Epithelial cell of proximal tubule (primary cell): ENCODE measurements around the gene FRMPD4. TPM values are rescaled to one million over a fixed set of nuclear protein-coding genes. Genes with fewer than 3 reads are reported as not detected.

Experiments used
- DNase-seq: peaks from one replicate; pipeline ENCODE4 v3.0.0-alpha.2; 2011; ENCODE audit warnings: low read depth
- H3K4me3 ChIP-seq: 2 replicates; pipeline ENCODE4 v1.5.1; 2011; ENCODE audit warnings: low read depth, mild to moderate bottlenecking, low read length
- CTCF ChIP-seq: conservative IDR thresholded peaks from 2 replicates; pipeline ENCODE4 v1.5.1; 2012; ENCODE audit warnings: low read depth, mild to moderate bottlenecking, low read length
- total RNA-seq: library from RNA; depleted of rRNA; stranded (reverse); fragments of >200 nt; gene quantifications from 2 replicates; pipeline ENCODE4 v1.2.3, GENCODE V29; 2015

Gene FRMPD4
- total RNA-seq, 1 donor from 2014 or later, result 0.06 TPM

DNA sequence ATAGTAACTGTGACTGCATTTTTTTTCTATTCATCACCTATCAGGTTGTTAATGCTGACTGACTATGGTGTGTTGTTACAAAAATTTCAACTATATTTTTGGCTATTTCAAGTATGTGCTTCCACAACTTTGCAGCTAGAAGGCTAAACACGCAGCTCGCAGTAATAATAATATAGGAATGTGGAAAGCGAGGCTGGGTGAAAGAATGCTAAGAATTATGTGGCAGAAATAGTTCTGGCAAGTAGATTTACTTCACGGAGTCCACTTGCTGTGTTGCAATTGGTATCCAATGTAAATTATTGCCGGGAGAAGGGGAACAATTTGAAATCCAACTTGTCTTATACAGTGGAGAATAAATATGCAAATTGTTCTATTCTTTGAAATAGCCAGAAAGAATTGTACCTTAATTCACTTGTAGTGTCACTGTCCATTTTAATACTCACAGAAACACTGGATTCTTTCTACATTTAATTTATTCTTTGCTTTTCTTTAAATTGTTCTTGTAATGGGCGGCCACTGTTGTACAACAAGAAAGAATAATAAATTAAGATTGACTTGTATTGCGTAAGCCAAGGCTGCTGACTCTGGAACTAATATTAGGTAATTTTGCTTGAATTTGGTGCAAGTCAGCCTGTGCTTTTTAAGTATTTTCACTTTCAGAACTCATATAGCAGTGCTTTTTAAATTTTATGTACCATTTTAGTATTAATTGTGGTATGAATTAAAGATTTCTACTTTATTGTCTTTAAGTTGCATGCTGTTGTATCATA lies 154.9 kb downstream of the FRMPD4 start:
- no peak overlapping the region for H3K4me3 ChIP-seq
- no peak for TF ChIP-seq CTCF
- no peak for DNase-seq

DNA sequence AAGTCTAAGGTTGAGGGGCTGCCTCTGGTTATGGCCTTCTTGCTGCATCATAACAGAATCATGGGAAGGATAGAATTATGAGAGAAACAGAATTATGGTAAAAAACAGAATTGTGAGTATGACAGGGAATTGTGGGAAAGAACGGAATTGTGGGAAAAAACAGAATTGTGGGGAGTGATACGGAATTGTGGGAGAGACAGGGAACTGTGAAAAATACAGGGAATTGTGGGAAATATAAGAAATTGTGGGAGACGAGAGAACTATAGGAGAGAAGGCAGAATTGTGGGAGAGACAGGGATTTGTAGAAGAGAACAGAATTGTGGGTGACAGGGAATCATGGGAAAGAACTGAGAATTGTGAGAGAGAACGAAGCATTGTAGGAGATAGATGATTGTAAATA lies 159.1 kb downstream of the FRMPD4 start:
- TF ChIP-seq CTCF, result no peak
- no peak for DNase-seq

DNA sequence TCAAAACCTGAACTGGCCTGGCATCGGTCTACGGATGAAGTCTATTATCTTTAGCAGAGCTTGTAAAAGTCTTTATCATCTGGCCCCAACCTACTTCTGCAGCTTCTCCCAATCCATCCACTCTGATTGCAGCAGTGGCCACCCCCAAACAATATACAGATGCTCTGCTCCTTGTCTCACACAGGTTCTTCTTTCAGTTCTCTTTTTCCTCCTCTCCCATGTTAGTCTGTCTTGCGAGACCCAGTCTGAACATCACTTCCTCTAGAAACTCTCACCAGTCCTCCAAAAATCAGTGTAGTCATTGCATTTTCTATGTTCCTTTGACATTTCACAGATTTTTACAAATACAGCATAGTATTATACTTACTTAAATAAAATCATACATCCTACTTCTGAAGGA lies 163.0 kb downstream of the FRMPD4 start:
- no peak for DNase-seq
- no peak overlapping the region for H3K4me3 ChIP-seq
- no peak for TF ChIP-seq CTCF

More for the DNA sequence above, 159.1 kb downstream of the FRMPD4 start:
- no peak overlapping the region for H3K4me3 ChIP-seq

GRCh38 chrX:12304261-12304660 lies 166.0 kb downstream of the FRMPD4 start:
- no peak overlapping the region for H3K4me3 ChIP-seq
- no peak for DNase-seq
- no peak for TF ChIP-seq CTCF

- TF ChIP-seq CTCF, result no peak
- H3K4me3 ChIP-seq, result no peak overlapping the region
- DNase-seq, result no peak
Observed at GRCh38 chrX:12307961-12308360, 169.7 kb downstream of the FRMPD4 start.

- no peak overlapping the region for H3K4me3 ChIP-seq
- TF ChIP-seq CTCF, result no peak
- no peak for DNase-seq
Observed at GRCh38 chrX:12308420-12308819, 170.1 kb downstream of the FRMPD4 start.

DNA sequence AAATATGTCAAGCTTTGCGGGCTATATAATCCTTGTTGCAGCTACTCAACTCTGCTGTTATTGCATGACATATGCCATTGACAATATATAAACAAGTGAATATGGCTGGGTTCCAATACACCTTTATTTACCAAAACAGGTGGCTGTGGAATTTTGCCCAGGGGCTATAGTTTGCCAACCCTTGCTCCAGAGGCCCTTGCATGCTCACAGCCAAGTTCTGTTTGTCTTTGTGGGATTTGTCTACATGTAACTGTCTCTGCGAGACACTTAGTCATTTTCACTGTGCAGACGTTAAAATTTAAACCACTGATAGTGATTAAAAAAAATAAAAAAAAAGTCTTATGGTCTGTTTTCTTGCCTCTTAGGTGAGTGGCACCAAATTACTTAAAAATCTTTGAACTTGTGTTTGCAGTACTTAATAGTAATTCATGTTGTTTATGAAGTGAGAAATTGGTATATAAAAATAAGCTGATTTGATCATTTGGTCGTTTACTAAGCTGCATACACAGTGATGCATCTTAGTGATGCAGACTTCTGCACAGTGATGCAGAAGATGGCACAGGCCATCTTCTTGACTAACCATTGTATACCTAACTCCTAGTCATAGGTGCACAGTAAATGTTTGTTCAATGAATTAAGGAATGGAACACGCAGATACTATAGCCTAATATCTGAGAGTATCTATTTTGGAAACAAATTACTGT lies 170.9 kb downstream of the FRMPD4 start:
- TF ChIP-seq CTCF, result no peak
- no peak overlapping the region for H3K4me3 ChIP-seq
- no peak for DNase-seq
